PFSK-1 (cell line): Measurements from ENCODE around the gene CES4A.

Experiments
- FOXP2 ChIP-seq: optimal IDR thresholded peaks from 2 replicates; pipeline ENCODE3; 2011; ENCODE audit warnings: borderline replicate concordance, control low read depth, inconsistent platforms; ENCODE audit not compliant: insufficient read depth; ENCODE audit errors: extremely low read length, extremely low read depth
- POLR2AphosphoS5 ChIP-seq: IDR thresholded peaks from 2 replicates; pipeline ENCODE4 v1.6.1; 2012; ENCODE audit warnings: low read depth, mild to moderate bottlenecking, control low read depth, low read length, moderate library complexity
- REST ChIP-seq, 2 experiments: IDR thresholded peaks; 2 replicates each; pipeline versions ENCODE4 v1.6.1 to v1.8.0; 2011 to 2012; ENCODE audit warnings: low read depth in 2 of 2, low read length in 2 of 2, control low read depth in 1 of 2, inconsistent platforms in 1 of 2, mild to moderate bottlenecking in 1 of 2, moderate library complexity in 1 of 2; ENCODE audit not compliant: insufficient read depth in 1 of 2
- SIN3A ChIP-seq: IDR thresholded peaks from 2 replicates; pipeline ENCODE4 v1.6.1; 2012; ENCODE audit warnings: mild to moderate bottlenecking, low read length, moderate library complexity, borderline replicate concordance; ENCODE audit not compliant: insufficient read depth
- TAF1 ChIP-seq: IDR thresholded peaks from 2 replicates; pipeline ENCODE4 v1.6.1; 2012; ENCODE audit warnings: low read length, control low read depth, borderline replicate concordance; ENCODE audit not compliant: insufficient read depth

Gene CES4A

GRCh38 chr16:66950971-66951790, 37.2 kb upstream of the CES4A start:
- TF ChIP-seq SIN3A (no peak), REST (IDR thresholded peaks at IDR 0.05; ENCODE audit: insufficient read depth in 1 of 2, low read depth in 2 of 2, low read length in 2 of 2) (no peak), POLR2AphosphoS5 (no peak), FOXP2 (no peak), TAF1 (no peak)

DNA sequence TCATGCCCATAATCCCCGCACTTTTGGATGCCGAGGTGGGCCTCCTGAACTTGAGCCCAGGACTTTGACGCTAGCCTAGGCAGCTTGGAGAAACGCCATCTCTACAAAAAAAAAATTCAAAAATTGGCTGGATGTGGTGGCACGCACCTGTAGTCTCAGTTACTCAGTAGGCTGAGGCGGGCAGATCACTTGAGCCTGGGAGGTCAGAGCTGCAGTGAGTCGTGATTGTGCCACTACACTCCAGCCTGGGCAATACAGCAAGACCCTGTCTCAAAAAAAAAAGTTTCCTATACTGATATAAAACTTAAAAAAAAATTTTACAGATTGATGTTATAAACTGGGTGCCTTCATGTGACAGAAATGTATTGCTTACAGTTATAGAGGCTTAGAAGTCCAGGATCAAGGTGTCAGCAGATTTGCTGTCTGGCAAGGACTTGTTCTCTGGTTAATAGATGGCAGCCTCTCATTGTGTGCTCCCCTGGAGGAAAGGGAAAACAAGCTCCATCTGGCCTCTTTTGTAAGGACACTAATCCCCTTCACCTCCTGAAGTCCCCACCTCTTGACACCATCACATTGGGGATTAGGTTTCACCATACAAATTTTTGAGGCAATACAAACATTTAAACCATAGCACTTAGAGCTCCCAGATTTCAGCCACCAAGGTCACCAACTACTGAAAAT, 35.8 kb upstream of the CES4A start:
- TF ChIP-seq SIN3A: no peak

DNA sequence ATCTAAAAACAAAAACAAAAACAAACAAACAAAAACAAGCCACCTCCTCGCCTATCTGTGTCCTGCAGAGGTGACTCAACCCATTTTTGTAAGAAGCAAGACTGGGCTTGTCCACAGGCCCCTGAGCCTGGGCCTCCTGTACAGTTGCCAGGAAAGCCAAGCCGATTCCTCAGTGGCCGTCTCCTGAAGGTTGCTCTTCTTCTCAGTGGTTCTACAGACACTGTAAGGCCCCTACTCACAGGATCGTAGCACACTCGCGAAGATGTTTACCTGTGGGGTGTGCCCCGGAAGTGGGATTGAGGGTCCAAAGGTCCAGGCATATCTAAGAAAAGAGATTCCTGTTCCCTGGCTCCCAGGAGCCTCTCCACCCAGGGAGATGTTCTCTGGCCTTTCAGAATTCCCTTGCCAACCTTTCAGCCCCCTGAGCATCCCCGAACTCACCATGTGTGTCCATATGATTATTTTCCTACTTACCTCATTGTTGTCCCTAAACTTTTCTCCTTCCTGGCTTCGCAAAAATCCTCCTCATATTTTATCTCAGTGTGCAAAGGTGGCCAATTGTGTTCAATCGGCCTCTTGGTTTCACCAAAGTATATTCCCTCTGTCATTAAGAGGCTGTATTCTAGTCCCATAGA, 34.8 kb upstream of the CES4A start:
- no peak for TF ChIP-seq REST (IDR thresholded peaks at IDR 0.05; ENCODE audit: insufficient read depth in 1 of 2, low read depth in 2 of 2, low read length in 2 of 2)
- TF ChIP-seq POLR2AphosphoS5: no peak
- no peak for TF ChIP-seq SIN3A
- TF ChIP-seq FOXP2: no peak
- no peak for TF ChIP-seq TAF1

GRCh38 chr16:66954097-66954659, 34.2 kb upstream of the CES4A start:
- TF ChIP-seq POLR2AphosphoS5: no peak
- TF ChIP-seq FOXP2: no peak
- TF ChIP-seq TAF1: no peak
- TF ChIP-seq SIN3A: no peak
- no peak for TF ChIP-seq REST (IDR thresholded peaks at IDR 0.05; ENCODE audit: insufficient read depth in 1 of 2, low read depth in 2 of 2, low read length in 2 of 2)

GRCh38 chr16:66958857-66959703, 29.3 kb upstream of the CES4A start:
- TF ChIP-seq TAF1: no peak
- TF ChIP-seq POLR2AphosphoS5: no peak
- no peak for TF ChIP-seq REST (IDR thresholded peaks at IDR 0.05; ENCODE audit: insufficient read depth in 1 of 2, low read depth in 2 of 2, low read length in 2 of 2)
- no peak for TF ChIP-seq SIN3A
- no peak for TF ChIP-seq FOXP2
